Measurements from ENCODE around the gene PRDM16.

Gene PRDM16

GRCh38 chr1:3129133-3129490 is 60.1 kb downstream of the PRDM16 start:
- Histone ChIP-seq H3K4me1 (ENCODE audit: control insufficient read depth in 2 of 2, insufficient read depth in 1 of 2, low read depth in 1 of 2, low read length in 2 of 2) (peaks cover 0 to 55% of the 10 kb centered on the region in 2 donors), H2AK5ac (ENCODE audit: low read depth, low read length) (peak overlapping the region; percentile 94), H3K14ac (ENCODE audit: low read length) (peak overlapping the region; percentile 97), H3K18ac (ENCODE audit: low read length) (peak overlapping the region; percentile 89), H4K91ac (ENCODE audit: low read depth, low read length, poor library complexity) (peak overlapping the region; percentile 73), H3K23ac (ENCODE audit: low read depth, low read length, poor library complexity) (peak overlapping the region; percentile 89), H3K9me3 (replicated peaks in 1 of 2; ENCODE audit: control insufficient read depth in 2 of 2, insufficient read depth in 1 of 2, low read depth in 1 of 2, low read length in 2 of 2) (peaks cover 0 to 6% of the 10 kb centered on the region in 2 donors), H2BK5ac (ENCODE audit: low read length) (peak overlapping the region; percentile 84), H3K4me2 (ENCODE audit: insufficient read depth, low read length, poor library complexity, severe bottlenecking) (no peak overlapping the region), H3K9ac (ENCODE audit: low read depth, low read length, poor library complexity) (peak overlapping the region; percentile 37), H3K27me3 (ENCODE audit: control insufficient read depth in 3 of 3, insufficient read depth in 3 of 3, low read depth in 1 of 3, low read length in 3 of 3) (peaks cover 0 to 20% (median 0%) of the 10 kb centered on the region in 3 experiments), H4K8ac (ENCODE audit: low read depth, low read length) (peak overlapping the region; percentile 100), H2AFZ (ENCODE audit: low read length) (no peak overlapping the region), H3K36me3 (replicated peaks in 1 of 2; ENCODE audit: control insufficient read depth in 2 of 2, insufficient read depth in 2 of 2, low read length in 2 of 2) (no peaks in the 10 kb centered on the region), H3K79me1 (ENCODE audit: low read depth, low read length) (no peaks in the 10 kb centered on the region), H2BK12ac (ENCODE audit: low read length) (peak overlapping the region; percentile 77), H2BK120ac (ENCODE audit: low read depth, low read length) (peak overlapping the region; percentile 25), H3K27ac (replicated peaks; ENCODE audit: low read length) (no peak overlapping the region), H2BK15ac (ENCODE audit: low read length) (peak overlapping the region; percentile 18), H3K4ac (ENCODE audit: low read length) (no peak overlapping the region), H3K4me3 (ENCODE audit: low read length in 2 of 2) (peak overlapping the region in 1 of 2 donors; percentile 66)
- no CpG with 5 or more reads among the region's 8 CpGs for WGBS, 2 donors (ENCODE audit: extremely low coverage in 2 of 2, insufficient read length in 2 of 2, insufficient replicate concordance in 1 of 2)
- DNase-seq (ENCODE audit: low spot score) = no peak

DNA sequence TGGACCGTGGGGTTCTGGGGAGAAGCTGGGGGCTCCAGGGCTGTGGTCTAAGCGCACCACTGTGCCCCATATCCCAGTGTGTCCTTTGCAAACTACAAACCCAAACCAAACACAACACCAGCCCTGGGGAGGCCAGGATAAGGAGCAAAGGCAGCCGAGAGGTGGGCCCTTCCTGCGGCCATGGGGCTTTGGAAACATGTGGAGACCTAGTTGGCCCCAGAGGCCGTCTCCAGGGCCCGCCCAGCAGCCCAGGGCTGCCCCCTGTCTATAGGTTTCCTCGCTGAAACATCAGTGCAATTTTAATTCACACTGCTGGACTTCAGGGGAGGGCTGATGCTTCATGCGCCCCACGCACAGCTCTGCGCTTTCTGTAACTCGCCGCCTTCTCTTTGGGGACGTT is 61.3 kb downstream of the PRDM16 start:
- no peak overlapping the region for H2AFZ ChIP-seq (ENCODE audit: low read length)
- H3K27ac ChIP-seq (replicated peaks; ENCODE audit: low read length) = no peak overlapping the region
- no peak overlapping the region for H3K9ac ChIP-seq (ENCODE audit: low read depth, low read length, poor library complexity)
- peak overlapping the region; percentile 9 for H2AK5ac ChIP-seq (ENCODE audit: low read depth, low read length)
- DNase-seq (ENCODE audit: low spot score) = no peak
- no peaks in the 10 kb centered on the region for H3K79me1 ChIP-seq (ENCODE audit: low read depth, low read length)
- H2BK12ac ChIP-seq (ENCODE audit: low read length) = peak overlapping the region; percentile 3
- no peak overlapping the region for H2BK15ac ChIP-seq (ENCODE audit: low read length)
- H3K4me1 ChIP-seq (ENCODE audit: control insufficient read depth in 2 of 2, insufficient read depth in 1 of 2, low read depth in 1 of 2, low read length in 2 of 2) = peaks cover 0 to 50% of the 10 kb centered on the region in 2 donors
- no peak overlapping the region for H4K91ac ChIP-seq (ENCODE audit: low read depth, low read length, poor library complexity)
- no peak overlapping the region for H2BK120ac ChIP-seq (ENCODE audit: low read depth, low read length)
- H3K4ac ChIP-seq (ENCODE audit: low read length) = no peak overlapping the region
- H3K9me3 ChIP-seq (replicated peaks in 1 of 2; ENCODE audit: control insufficient read depth in 2 of 2, insufficient read depth in 1 of 2, low read depth in 1 of 2, low read length in 2 of 2) = peaks cover 0 to 6% of the 10 kb centered on the region in 2 donors
- no peak overlapping the region for H3K23ac ChIP-seq (ENCODE audit: low read depth, low read length, poor library complexity)
- peaks cover 0 to 20% (median 0%) of the 10 kb centered on the region in 3 experiments for H3K27me3 ChIP-seq (ENCODE audit: control insufficient read depth in 3 of 3, insufficient read depth in 3 of 3, low read depth in 1 of 3, low read length in 3 of 3)
- H3K4me2 ChIP-seq (ENCODE audit: insufficient read depth, low read length, poor library complexity, severe bottlenecking) = no peak overlapping the region
- no peaks in the 10 kb centered on the region for H3K36me3 ChIP-seq (replicated peaks in 1 of 2; ENCODE audit: control insufficient read depth in 2 of 2, insufficient read depth in 2 of 2, low read length in 2 of 2)
- H3K18ac ChIP-seq (ENCODE audit: low read length) = peak overlapping the region; percentile 69
- no CpG with 5 or more reads among the region's 13 CpGs for WGBS, 2 donors (ENCODE audit: extremely low coverage in 2 of 2, insufficient read length in 2 of 2, insufficient replicate concordance in 1 of 2)
- H3K4me3 ChIP-seq (ENCODE audit: low read length in 2 of 2) = no peak overlapping the region
- H4K8ac ChIP-seq (ENCODE audit: low read depth, low read length) = no peak overlapping the region
- peak overlapping the region; percentile 18 for H2BK5ac ChIP-seq (ENCODE audit: low read length)
- no peak overlapping the region for H3K14ac ChIP-seq (ENCODE audit: low read length)

DNA sequence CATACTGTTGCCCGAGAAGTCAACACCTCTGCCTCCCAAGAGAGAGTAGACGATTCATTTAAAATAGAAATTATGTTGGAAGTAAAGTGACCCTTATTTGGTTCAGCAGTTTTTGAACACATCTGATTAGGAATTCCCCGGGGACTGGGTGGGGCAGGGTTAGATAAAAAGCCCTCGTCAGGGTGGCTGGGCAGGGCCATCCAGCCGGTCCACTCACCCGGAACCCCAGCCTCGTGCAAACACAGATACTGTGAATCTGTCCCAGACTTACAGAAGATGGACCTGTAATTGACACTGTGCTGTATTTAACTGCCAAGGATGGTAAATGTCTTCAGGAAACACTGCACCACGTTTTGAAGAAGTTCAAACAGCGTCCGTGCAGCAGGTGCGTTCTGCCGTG is 63.7 kb downstream of the PRDM16 start:
- H3K23ac ChIP-seq (ENCODE audit: low read depth, low read length, poor library complexity) = no peak overlapping the region
- H3K4me3 ChIP-seq (ENCODE audit: low read length in 2 of 2) = no peak overlapping the region
- no peak overlapping the region for H2AK5ac ChIP-seq (ENCODE audit: low read depth, low read length)
- no peak overlapping the region for H3K4me2 ChIP-seq (ENCODE audit: insufficient read depth, low read length, poor library complexity, severe bottlenecking)
- H3K27ac ChIP-seq (replicated peaks; ENCODE audit: low read length) = no peak overlapping the region
- peak overlapping the region; percentile 58 for H2BK5ac ChIP-seq (ENCODE audit: low read length)
- H2AFZ ChIP-seq (ENCODE audit: low read length) = no peak overlapping the region
- H3K4me1 ChIP-seq (ENCODE audit: control insufficient read depth in 2 of 2, insufficient read depth in 1 of 2, low read depth in 1 of 2, low read length in 2 of 2) = peaks cover 0 to 47% of the 10 kb centered on the region in 2 donors
- H3K36me3 ChIP-seq (replicated peaks in 1 of 2; ENCODE audit: control insufficient read depth in 2 of 2, insufficient read depth in 2 of 2, low read length in 2 of 2) = no peaks in the 10 kb centered on the region
- H2BK120ac ChIP-seq (ENCODE audit: low read depth, low read length) = no peak overlapping the region
- H2BK12ac ChIP-seq (ENCODE audit: low read length) = peak overlapping the region; percentile 24
- H4K91ac ChIP-seq (ENCODE audit: low read depth, low read length, poor library complexity) = no peak overlapping the region
- peaks cover 0 to 26% (median 0%) of the 10 kb centered on the region in 3 experiments for H3K27me3 ChIP-seq (ENCODE audit: control insufficient read depth in 3 of 3, insufficient read depth in 3 of 3, low read depth in 1 of 3, low read length in 3 of 3)
- no peaks in the 10 kb centered on the region for H3K79me1 ChIP-seq (ENCODE audit: low read depth, low read length)
- H3K4ac ChIP-seq (ENCODE audit: low read length) = no peak overlapping the region
- no peak for DNase-seq (ENCODE audit: low spot score)
- peak overlapping the region; percentile 66 for H2BK15ac ChIP-seq (ENCODE audit: low read length)
- H3K18ac ChIP-seq (ENCODE audit: low read length) = peak overlapping the region; percentile 41
- whole genome bisulfite sequencing, 2 donors (ENCODE audit: extremely low coverage in 2 of 2, insufficient read length in 2 of 2, insufficient replicate concordance in 1 of 2) = no CpG with 5 or more reads among the region's 12 CpGs
- H4K8ac ChIP-seq (ENCODE audit: low read depth, low read length) = no peak overlapping the region
- H3K9me3 ChIP-seq (replicated peaks in 1 of 2; ENCODE audit: control insufficient read depth in 2 of 2, insufficient read depth in 1 of 2, low read depth in 1 of 2, low read length in 2 of 2) = peaks cover 0 to 6% of the 10 kb centered on the region in 2 donors
- H3K9ac ChIP-seq (ENCODE audit: low read depth, low read length, poor library complexity) = no peak overlapping the region
- no peak overlapping the region for H3K14ac ChIP-seq (ENCODE audit: low read length)

- Histone ChIP-seq H3K79me1 (ENCODE audit: low read depth, low read length) (no peaks in the 10 kb centered on the region), H3K9ac (ENCODE audit: low read depth, low read length, poor library complexity) (no peak overlapping the region), H4K91ac (ENCODE audit: low read depth, low read length, poor library complexity) (no peak overlapping the region), H2BK5ac (ENCODE audit: low read length) (peak overlapping the region; percentile 58), H3K27ac (replicated peaks; ENCODE audit: low read length) (no peak overlapping the region), H3K4me2 (ENCODE audit: insufficient read depth, low read length, poor library complexity, severe bottlenecking) (no peak overlapping the region), H3K4ac (ENCODE audit: low read length) (no peak overlapping the region), H3K27me3 (ENCODE audit: control insufficient read depth in 3 of 3, insufficient read depth in 3 of 3, low read depth in 1 of 3, low read length in 3 of 3) (peaks cover 0 to 32% (median 0%) of the 10 kb centered on the region in 3 experiments), H3K4me1 (ENCODE audit: control insufficient read depth in 2 of 2, insufficient read depth in 1 of 2, low read depth in 1 of 2, low read length in 2 of 2) (peaks cover 0 to 44% of the 10 kb centered on the region in 2 donors), H2BK15ac (ENCODE audit: low read length) (peak overlapping the region; percentile 66), H2BK12ac (ENCODE audit: low read length) (no peak overlapping the region), H4K8ac (ENCODE audit: low read depth, low read length) (no peak overlapping the region), H3K23ac (ENCODE audit: low read depth, low read length, poor library complexity) (no peak overlapping the region), H2AK5ac (ENCODE audit: low read depth, low read length) (peak overlapping the region; percentile 97), H2BK120ac (ENCODE audit: low read depth, low read length) (peak overlapping the region; percentile 4), H3K36me3 (replicated peaks in 1 of 2; ENCODE audit: control insufficient read depth in 2 of 2, insufficient read depth in 2 of 2, low read length in 2 of 2) (no peaks in the 10 kb centered on the region), H3K14ac (ENCODE audit: low read length) (no peak overlapping the region), H3K4me3 (ENCODE audit: low read length in 2 of 2) (no peak overlapping the region), H3K18ac (ENCODE audit: low read length) (peak overlapping the region; percentile 77), H3K9me3 (replicated peaks in 1 of 2; ENCODE audit: control insufficient read depth in 2 of 2, insufficient read depth in 1 of 2, low read depth in 1 of 2, low read length in 2 of 2) (peaks cover 0 to 6% of the 10 kb centered on the region in 2 donors), H2AFZ (ENCODE audit: low read length) (no peak overlapping the region)
- no CpG with 5 or more reads among the region's 12 CpGs for WGBS, 2 donors (ENCODE audit: extremely low coverage in 2 of 2, insufficient read length in 2 of 2, insufficient replicate concordance in 1 of 2)
- DNase-seq (ENCODE audit: low spot score) = no peak
Observed at GRCh38 chr1:3133686-3134085, 64.7 kb downstream of the PRDM16 start.

All from neuronal stem cell (in vitro differentiated cells).